HG02588 (cell line): ENCODE measurements around the gene PEX16.
"Not testable (repeated sequence)": the region's sequence is repeated elsewhere in the genome, so short reads cannot be mapped to it uniquely, and the experiment has no call there.

Source experiments
- ATAC-seq: cut with Tn5 transposase; IDR thresholded peaks from one replicate; pipeline ENCODE4 v1.9.1; 2021; ENCODE audit warnings: mild to moderate bottlenecking, moderate library complexity; ENCODE audit not compliant: unreplicated experiment

PEX16 gene

DNA sequence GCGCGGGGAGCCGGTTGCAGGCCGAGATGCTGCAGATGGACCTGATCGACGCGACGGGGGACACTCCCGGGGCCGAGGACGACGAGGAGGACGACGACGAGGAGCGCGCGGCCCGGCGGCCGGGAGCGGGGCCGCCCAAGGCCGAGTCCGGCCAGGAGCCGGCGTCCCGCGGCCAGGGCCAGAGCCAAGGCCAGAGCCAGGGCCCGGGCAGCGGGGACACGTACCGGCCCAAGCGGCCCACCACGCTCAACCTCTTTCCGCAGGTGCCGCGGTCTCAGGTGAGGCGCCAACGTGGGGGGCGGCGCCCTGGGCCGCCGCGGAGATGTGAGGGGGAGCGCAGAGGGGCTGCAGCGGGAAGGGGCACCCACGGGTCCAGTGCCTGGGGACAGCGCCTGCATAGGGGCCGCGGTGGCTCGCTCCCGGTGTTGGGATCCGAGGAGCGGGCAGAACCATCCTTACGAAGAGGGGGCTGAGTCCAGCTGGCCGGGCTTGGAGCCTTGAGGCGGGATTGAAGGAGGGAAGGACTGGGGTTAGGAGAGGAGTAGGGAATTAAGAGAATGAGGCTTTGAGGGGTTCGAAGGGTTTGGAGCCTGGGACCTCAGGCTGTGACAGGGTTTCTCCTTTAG lies 17.4 kb downstream of the PEX16 start:
- ATAC-seq, result not testable (repeated sequence)

GRCh38 chr11:45899448-45900174 lies 18.1 kb downstream of the PEX16 start:
- peak; percentile 48 for ATAC-seq

DNA sequence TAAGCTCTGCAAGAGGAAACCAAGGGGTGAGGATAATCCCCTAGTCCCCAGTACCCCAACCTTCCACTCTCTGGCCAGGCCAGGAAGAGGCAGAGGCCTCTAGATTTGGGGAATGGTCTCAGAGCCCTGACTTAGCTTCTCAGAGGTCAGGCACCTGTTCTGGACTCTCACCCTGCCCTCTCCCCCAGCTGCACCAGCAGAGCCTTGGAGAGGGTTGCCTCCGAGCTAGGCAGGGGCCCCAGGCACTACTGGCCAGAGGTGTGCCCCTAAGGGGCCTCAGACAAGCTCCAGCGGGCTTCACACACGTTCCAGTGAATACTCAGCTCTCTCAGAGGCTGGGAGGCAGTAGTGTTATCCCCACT lies 18.6 kb downstream of the PEX16 start:
- ATAC-seq, result no peak

- ATAC-seq, result no peak
Measured at GRCh38 chr11:45897556-45897955, 20.1 kb downstream of the PEX16 start.

- ATAC-seq, result no peak
Measured at GRCh38 chr11:45896422-45896984, 21.2 kb downstream of the PEX16 start.

- no peak for ATAC-seq
Measured at GRCh38 chr11:45895553-45896259, 22.0 kb downstream of the PEX16 start.

- no peak for ATAC-seq
Measured at GRCh38 chr11:45894555-45895247, 23.0 kb downstream of the PEX16 start.

DNA sequence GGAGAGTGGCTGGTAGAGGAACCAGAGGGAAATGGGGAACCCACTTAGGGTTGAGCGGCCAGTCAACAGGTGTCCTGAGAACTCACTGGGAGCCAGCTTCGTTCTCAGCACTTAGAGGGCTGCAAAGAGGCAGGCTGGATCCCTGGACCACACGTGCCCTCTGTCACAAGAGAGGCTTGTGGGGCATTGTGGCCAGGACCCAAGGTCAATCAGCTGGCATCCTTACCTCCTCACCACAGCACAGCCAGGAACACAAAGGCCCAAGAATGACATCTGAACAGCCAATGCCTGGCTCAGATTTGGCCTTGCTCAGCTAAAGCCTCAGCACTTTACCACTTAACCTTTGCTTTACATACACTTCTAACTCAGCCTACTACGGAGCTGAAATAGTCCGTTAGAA lies 24.8 kb downstream of the PEX16 start:
- no peak for ATAC-seq

DNA sequence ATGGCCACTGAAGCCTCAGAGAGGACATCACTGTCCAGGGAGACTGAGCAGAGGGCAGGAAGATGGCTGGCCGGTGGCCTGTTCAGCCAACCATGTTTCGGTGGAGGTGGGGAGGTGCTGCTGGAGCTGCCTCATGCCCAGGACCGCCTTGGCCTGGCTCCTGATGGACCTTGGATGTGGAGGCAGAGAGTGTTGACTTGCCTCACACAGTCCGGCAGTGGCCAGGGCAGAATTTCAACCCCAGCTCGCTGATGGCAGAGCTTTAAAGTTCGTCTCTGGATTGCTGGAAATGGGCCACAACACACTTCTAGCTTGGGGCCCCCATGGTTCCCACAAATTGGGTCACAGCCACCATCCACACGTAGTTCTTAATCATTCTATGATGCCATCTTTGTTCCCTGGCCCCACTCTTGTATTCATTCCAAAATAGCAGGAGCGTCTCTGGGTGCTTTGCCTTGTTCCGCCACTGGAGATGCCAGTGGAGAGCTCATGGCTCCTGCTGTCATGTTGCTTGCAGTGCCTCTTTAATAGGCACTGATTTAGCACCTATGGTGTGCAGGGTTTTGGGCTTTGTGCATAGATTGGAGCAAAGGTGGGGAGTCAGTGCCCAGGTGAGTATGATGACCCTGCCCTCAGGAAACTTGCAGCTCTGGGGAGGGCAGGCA lies 26.7 kb downstream of the PEX16 start:
- no peak for ATAC-seq

GRCh38 chr11:45889966-45890365 lies 27.7 kb downstream of the PEX16 start:
- ATAC-seq, result no peak

GRCh38 chr11:45889555-45889954 lies 28.1 kb downstream of the PEX16 start:
- ATAC-seq, result no peak

DNA sequence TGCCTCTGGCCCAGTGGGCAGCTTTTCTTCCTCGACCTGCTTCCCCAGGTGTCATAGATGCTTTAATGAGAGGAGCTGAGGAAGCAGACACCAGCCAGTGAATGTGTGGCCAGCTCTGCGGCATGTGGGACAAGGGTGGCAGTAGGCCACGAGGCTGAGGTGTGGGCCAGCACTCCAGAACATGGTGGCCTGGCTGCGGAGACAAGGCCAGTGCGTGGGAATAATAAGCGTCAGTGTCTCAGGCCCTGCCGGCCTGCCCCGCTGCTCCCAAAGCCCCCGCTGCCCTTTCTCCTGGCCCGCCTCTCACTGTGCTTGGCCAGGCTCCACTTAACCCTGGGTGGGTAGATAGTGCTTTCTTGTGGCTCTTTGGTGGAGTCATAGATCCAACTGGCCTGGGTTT lies 30.1 kb downstream of the PEX16 start:
- no peak for ATAC-seq

GRCh38 chr11:45886816-45887520 lies 30.7 kb downstream of the PEX16 start:
- no peak for ATAC-seq

- ATAC-seq, result no peak
Measured at GRCh38 chr11:45885921-45886721, 31.6 kb downstream of the PEX16 start.

GRCh38 chr11:45885274-45885920 lies 32.3 kb downstream of the PEX16 start, which contains the start of gene MAPK8IP1:
MAPK8IP1 (plus strand) TSS chr11:45885651; CDS start chr11:45885821, 170 bp downstream.
- peak; percentile 61 for ATAC-seq

- no peak for ATAC-seq
Measured at GRCh38 chr11:45884596-45885185, 33.0 kb downstream of the PEX16 start.

GRCh38 chr11:45881708-45882368 lies 35.8 kb downstream of the PEX16 start:
- no peak for ATAC-seq
